ENCODE measurements around the gene GALNS.

DNA sequence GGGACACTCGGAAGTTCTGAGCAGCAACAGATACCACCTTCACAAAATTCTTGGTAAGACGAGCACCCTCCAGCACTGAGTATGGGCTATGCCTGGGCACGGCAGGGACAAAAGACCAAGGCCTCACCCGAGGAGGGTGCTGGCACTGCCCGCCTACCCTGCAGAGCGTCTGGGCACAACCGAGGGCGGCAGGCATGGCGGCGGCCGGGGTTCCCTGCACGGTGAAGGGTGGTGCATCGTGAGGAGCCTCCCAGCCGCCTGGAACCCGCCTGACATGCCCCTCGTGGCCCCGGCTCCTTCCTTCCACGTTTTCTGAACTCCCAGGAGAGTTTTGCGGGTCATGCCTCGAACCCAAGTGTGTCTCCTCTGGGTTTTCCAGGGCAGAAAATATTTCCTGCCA, 18.9 kb downstream of the GALNS start:
- TF ChIP-seq, protein P1, sequence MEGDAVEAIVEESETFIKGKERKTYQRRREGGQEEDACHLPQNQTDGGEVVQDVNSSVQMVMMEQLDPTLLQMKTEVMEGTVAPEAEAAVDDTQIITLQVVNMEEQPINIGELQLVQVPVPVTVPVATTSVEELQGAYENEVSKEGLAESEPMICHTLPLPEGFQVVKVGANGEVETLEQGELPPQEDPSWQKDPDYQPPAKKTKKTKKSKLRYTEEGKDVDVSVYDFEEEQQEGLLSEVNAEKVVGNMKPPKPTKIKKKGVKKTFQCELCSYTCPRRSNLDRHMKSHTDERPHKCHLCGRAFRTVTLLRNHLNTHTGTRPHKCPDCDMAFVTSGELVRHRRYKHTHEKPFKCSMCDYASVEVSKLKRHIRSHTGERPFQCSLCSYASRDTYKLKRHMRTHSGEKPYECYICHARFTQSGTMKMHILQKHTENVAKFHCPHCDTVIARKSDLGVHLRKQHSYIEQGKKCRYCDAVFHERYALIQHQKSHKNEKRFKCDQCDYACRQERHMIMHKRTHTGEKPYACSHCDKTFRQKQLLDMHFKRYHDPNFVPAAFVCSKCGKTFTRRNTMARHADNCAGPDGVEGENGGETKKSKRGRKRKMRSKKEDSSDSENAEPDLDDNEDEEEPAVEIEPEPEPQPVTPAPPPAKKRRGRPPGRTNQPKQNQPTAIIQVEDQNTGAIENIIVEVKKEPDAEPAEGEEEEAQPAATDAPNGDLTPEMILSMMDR (conservative IDR thresholded peaks at IDR 0.05; ENCODE audit: low read depth, low read length), result no peak
- no peak for TF ChIP-seq RAD21 (IDR thresholded peaks at IDR 0.05; ENCODE audit: low read length)
- TF ChIP-seq BHLHE40 (IDR thresholded peaks at IDR 0.05; ENCODE audit: low read depth, low read length), result no peak
- no peak for TF ChIP-seq RFX5 (IDR thresholded peaks at IDR 0.05; ENCODE audit: low read depth, low read length)
- no peak for TF ChIP-seq NFE2L2 (IDR thresholded peaks at IDR 0.05; ENCODE audit: low read depth, low read length)
- no peak for TF ChIP-seq CHD1 (IDR thresholded peaks at IDR 0.05; ENCODE audit: low read depth, low read length)
- no peak for TF ChIP-seq POLR2A (IDR thresholded peaks at IDR 0.05; ENCODE audit: low read depth, low read length)
- no peak for TF ChIP-seq FOS (IDR thresholded peaks at IDR 0.05; ENCODE audit: low read depth, low read length)
- no peak for TF ChIP-seq CEBPB (IDR thresholded peaks at IDR 0.05; ENCODE audit: low read depth, low read length)

Data from IMR-90 (cell line).